Measurements from ENCODE around the gene LAMC1. TPM values are rescaled to one million over a fixed set of nuclear protein-coding genes. Genes with fewer than 3 reads are reported as not detected.

LAMC1 gene
- total and polyA plus RNA-seq, 2 donors (not counting 1 experiment from before 2014, with no cell fraction given), result 11.5 to 34.0 TPM

DNA sequence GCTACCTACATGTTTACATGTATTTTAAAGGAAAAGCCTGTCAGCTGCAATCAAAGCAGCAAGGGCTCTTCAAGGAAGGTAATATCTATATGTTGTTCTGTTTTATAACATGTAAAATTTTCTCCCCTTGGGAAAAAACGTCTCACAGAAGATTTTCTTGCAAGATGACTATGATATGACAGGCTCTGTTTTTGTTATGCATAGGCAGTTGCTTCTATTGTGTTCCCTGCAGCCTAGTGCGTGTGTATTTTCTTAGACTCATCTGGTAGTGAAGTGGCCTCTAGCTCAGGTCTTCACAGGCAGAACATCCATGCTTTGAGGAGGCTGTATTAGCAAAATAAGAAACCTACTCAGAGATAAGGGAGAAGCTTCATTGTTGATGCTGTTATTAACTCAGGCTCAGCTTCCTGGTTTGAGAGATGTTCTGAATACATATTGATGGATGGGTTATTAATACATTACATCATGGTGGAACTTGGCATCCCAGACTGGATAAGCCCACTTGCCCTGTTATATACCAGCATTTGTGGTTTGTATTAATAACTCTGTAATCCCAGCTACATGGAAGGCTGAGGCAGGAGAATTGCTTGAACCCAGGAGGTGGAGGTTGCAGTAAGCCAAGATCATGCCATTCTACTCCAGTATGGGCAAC lies 35.8 kb downstream of the LAMC1 start:
- Histone ChIP-seq H3K9me3 (ENCODE audit: control extremely low read depth in 1 of 3, control insufficient read depth in 2 of 3, insufficient read depth in 1 of 3, low read length in 2 of 3) (no peaks in the 10 kb centered on the region), H3K27ac (ENCODE audit: low read length in 2 of 2) (no peak overlapping the region), H3K4me2 (replicated peaks; ENCODE audit: low read depth, low read length, poor library complexity, severe bottlenecking) (no peak overlapping the region), H2AFZ (ENCODE audit: insufficient read depth, low read depth, low read length, poor library complexity, severe bottlenecking) (no peak overlapping the region), H3K79me2 (ENCODE audit: control insufficient read depth, insufficient read depth, low read length) (peaks cover 59% of the 10 kb centered on the region), H3K9ac (ENCODE audit: low read length) (no peak overlapping the region), H4K20me1 (ENCODE audit: control insufficient read depth, insufficient read depth, low read length, poor library complexity, severe bottlenecking) (peaks cover 34% of the 10 kb centered on the region), H3K4me1 (ENCODE audit: control insufficient read depth in 2 of 2, insufficient read depth in 2 of 2, low read length in 2 of 2) (no peaks in the 10 kb centered on the region), H3K4me3 (ENCODE audit: control extremely low read depth in 1 of 5, extremely low read depth in 1 of 5, insufficient read depth in 1 of 5, low read depth in 2 of 5, low read length in 4 of 5) (no peak overlapping the region), H3K36me3 (replicated peaks in 1 of 2; ENCODE audit: control extremely low read depth in 1 of 2, control insufficient read depth in 1 of 2, extremely low read depth in 1 of 2, insufficient read depth in 2 of 2, low read length in 1 of 2) (no peaks in the 10 kb centered on the region), H3K27me3 (replicated peaks in 1 of 4; ENCODE audit: control extremely low read depth in 1 of 4, control insufficient read depth in 3 of 4, insufficient read depth in 4 of 4, low read length in 3 of 4) (no peaks in the 10 kb centered on the region)
- POLR2A ChIA-PET, result no interaction called here
- CTCF ChIA-PET, result no interaction called here
- no CpG with 5 or more reads among the region's 2 CpGs for WGBS (ENCODE audit: insufficient coverage)
- Mint-ChIP-seq H3K4me1 (peaks cover 7% of the 10 kb centered on the region), H3K27me3 (no peaks in the 10 kb centered on the region), H3K4me3 (no peak overlapping the region), H3K9me3 (ENCODE audit: insufficient read depth) (no peaks in the 10 kb centered on the region), H3K27ac (no peak overlapping the region)
- ATAC-seq (ENCODE audit: low read depth), result no peak
- intact Hi-C loops (cut with micrococcal nuclease), result no loop called here
- no peak for TF ChIP-seq EZH2 (IDR thresholded peaks at IDR 0.05; ENCODE audit: borderline replicate concordance, insufficient read depth, low read depth, low read length, poor library complexity, severe bottlenecking)
- TF ChIP-seq, protein P1, sequence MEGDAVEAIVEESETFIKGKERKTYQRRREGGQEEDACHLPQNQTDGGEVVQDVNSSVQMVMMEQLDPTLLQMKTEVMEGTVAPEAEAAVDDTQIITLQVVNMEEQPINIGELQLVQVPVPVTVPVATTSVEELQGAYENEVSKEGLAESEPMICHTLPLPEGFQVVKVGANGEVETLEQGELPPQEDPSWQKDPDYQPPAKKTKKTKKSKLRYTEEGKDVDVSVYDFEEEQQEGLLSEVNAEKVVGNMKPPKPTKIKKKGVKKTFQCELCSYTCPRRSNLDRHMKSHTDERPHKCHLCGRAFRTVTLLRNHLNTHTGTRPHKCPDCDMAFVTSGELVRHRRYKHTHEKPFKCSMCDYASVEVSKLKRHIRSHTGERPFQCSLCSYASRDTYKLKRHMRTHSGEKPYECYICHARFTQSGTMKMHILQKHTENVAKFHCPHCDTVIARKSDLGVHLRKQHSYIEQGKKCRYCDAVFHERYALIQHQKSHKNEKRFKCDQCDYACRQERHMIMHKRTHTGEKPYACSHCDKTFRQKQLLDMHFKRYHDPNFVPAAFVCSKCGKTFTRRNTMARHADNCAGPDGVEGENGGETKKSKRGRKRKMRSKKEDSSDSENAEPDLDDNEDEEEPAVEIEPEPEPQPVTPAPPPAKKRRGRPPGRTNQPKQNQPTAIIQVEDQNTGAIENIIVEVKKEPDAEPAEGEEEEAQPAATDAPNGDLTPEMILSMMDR (IDR thresholded peaks at IDR 0.05), result no peak
- no peak for DNase-seq

DNA sequence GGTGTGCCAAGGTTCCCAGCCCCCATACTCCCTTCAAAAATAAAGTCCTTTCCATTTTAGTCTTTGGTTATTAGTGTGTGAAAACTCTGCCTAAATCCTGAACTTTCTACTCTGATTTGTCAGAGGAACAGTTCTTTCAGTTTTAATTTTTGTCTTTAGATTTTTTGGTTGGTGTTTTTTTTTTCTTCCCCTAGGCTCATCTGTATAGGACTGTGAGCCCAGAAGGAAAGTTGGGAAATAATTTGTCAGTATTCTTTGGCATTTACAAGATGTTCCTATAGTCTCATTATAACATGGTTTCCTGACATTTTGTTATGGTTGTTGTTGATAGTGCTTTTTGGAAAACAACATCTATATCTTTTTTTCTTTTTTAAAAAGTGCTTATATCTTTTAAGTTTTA lies 38.0 kb downstream of the LAMC1 start:
- Histone ChIP-seq H3K4me2 (replicated peaks; ENCODE audit: low read depth, low read length, poor library complexity, severe bottlenecking) (no peak overlapping the region), H3K4me3 (ENCODE audit: control extremely low read depth in 1 of 5, extremely low read depth in 1 of 5, insufficient read depth in 1 of 5, low read depth in 2 of 5, low read length in 4 of 5) (no peak overlapping the region), H3K9ac (ENCODE audit: low read length) (no peak overlapping the region), H3K27ac (ENCODE audit: low read length in 2 of 2) (no peak overlapping the region), H3K79me2 (ENCODE audit: control insufficient read depth, insufficient read depth, low read length) (peaks cover 49% of the 10 kb centered on the region), H3K4me1 (ENCODE audit: control insufficient read depth in 2 of 2, insufficient read depth in 2 of 2, low read length in 2 of 2) (no peaks in the 10 kb centered on the region), H2AFZ (ENCODE audit: insufficient read depth, low read depth, low read length, poor library complexity, severe bottlenecking) (no peak overlapping the region), H4K20me1 (ENCODE audit: control insufficient read depth, insufficient read depth, low read length, poor library complexity, severe bottlenecking) (peaks cover 50% of the 10 kb centered on the region), H3K27me3 (replicated peaks in 1 of 4; ENCODE audit: control extremely low read depth in 1 of 4, control insufficient read depth in 3 of 4, insufficient read depth in 4 of 4, low read length in 3 of 4) (no peaks in the 10 kb centered on the region), H3K9me3 (ENCODE audit: control extremely low read depth in 1 of 3, control insufficient read depth in 2 of 3, insufficient read depth in 1 of 3, low read length in 2 of 3) (peaks cover 0 to 6% (median 0%) of the 10 kb centered on the region in 3 donors), H3K36me3 (replicated peaks in 1 of 2; ENCODE audit: control extremely low read depth in 1 of 2, control insufficient read depth in 1 of 2, extremely low read depth in 1 of 2, insufficient read depth in 2 of 2, low read length in 1 of 2) (no peaks in the 10 kb centered on the region)
- DNase-seq (no peak), ATAC-seq (ENCODE audit: low read depth) (no peak)
- H3K9me3 Mint-ChIP-seq (ENCODE audit: insufficient read depth), result peaks cover 2% of the 10 kb centered on the region
- ChIA-PET POLR2A (no interaction called here), CTCF (no interaction called here)
- H3K4me1 Mint-ChIP-seq, result peaks cover 7% of the 10 kb centered on the region
- no peak overlapping the region for H3K4me3 Mint-ChIP-seq
- no peaks in the 10 kb centered on the region for H3K27me3 Mint-ChIP-seq
- no peak overlapping the region for H3K27ac Mint-ChIP-seq
- intact Hi-C loops (cut with micrococcal nuclease), result no loop called here
- TF ChIP-seq, protein P1 (IDR thresholded peaks at IDR 0.05), result no peak
- TF ChIP-seq EZH2 (IDR thresholded peaks at IDR 0.05; ENCODE audit: borderline replicate concordance, insufficient read depth, low read depth, low read length, poor library complexity, severe bottlenecking), result no peak

All from B cell (primary cell).